ENCODE data around the gene TPR.
"Not testable (repeated sequence)": the region's sequence is repeated elsewhere in the genome, so short reads cannot be mapped to it uniquely, and the experiment has no call there.

DNA sequence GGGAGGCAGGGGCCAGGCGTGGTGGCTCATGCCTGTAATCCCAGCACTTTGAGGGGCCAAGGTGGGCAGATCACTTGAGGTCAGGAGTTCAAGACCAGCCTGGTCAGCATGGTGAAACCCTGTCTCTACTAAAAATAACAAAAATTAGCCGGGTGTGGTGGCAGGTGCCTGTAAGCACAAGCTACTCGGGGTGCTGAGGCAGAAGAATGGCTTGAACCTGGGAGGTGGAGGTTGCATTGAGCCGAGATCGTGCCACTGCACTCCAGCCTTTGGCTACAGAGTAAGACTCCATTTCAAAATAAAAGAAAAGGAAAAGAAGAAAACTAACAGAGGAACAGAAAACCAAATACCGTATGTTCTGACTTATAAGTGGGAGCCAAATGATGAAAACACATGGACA is 17.7 kb upstream of the TPR start:
- TF ChIP-seq, protein P1, sequence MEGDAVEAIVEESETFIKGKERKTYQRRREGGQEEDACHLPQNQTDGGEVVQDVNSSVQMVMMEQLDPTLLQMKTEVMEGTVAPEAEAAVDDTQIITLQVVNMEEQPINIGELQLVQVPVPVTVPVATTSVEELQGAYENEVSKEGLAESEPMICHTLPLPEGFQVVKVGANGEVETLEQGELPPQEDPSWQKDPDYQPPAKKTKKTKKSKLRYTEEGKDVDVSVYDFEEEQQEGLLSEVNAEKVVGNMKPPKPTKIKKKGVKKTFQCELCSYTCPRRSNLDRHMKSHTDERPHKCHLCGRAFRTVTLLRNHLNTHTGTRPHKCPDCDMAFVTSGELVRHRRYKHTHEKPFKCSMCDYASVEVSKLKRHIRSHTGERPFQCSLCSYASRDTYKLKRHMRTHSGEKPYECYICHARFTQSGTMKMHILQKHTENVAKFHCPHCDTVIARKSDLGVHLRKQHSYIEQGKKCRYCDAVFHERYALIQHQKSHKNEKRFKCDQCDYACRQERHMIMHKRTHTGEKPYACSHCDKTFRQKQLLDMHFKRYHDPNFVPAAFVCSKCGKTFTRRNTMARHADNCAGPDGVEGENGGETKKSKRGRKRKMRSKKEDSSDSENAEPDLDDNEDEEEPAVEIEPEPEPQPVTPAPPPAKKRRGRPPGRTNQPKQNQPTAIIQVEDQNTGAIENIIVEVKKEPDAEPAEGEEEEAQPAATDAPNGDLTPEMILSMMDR (IDR thresholded peaks at IDR 0.05; ENCODE audit: borderline replicate concordance, extremely low read depth, low read length, poor library complexity, severe bottlenecking), result not testable (repeated sequence)
- not testable (repeated sequence) for TF ChIP-seq EZH2 (IDR thresholded peaks at IDR 0.05; ENCODE audit: borderline replicate concordance, low read depth, low read length, severe bottlenecking)
